Neural cell (in vitro differentiated cells): ENCODE measurements around the gene PDCD5. TPM values are rescaled to one million over a fixed set of nuclear protein-coding genes. Genes with fewer than 3 reads are reported as not detected.
A peak's percentile ranks its signal among the peaks of the same experiment; 100 is the strongest.

Source experiments
- H2AFZ ChIP-seq: fragments of 200-600, 300-800 bp; sonication (generic), shearing (Covaris generic); 2 replicates; pipeline ENCODE4 v1.6.0; 2014; ENCODE audit warnings: low read depth, mild to moderate bottlenecking, antibody characterized with exemption, low read length, moderate library complexity
- H3F3A ChIP-seq: fragments of 200-600 bp; shearing (Covaris generic); 2 replicates; pipeline ENCODE4 v1.6.1; 2016; ENCODE audit warnings: mild to moderate bottlenecking, moderate library complexity, mixed read lengths, antibody characterized with exemption, low read length; ENCODE audit not compliant: insufficient read depth, poor library complexity, severe bottlenecking
- H3K27ac ChIP-seq: fragments of 200-600, 300-800 bp; sonication (generic), shearing (Covaris generic); 2 replicates; pipeline ENCODE4 v1.5.1; 2014; ENCODE audit warnings: mild to moderate bottlenecking, low read length, moderate library complexity
- H3K27me3 ChIP-seq: fragments of 300-800, 200-600 bp; sonication (generic), shearing (Covaris generic); 2 replicates; pipeline ENCODE4 v1.6.0; 2014; ENCODE audit warnings: mild to moderate bottlenecking, low read depth, low read length, moderate library complexity; ENCODE audit not compliant: insufficient read depth
- H3K36me3 ChIP-seq: fragments of 300-800, 200-600 bp; sonication (generic), shearing (Covaris generic); 2 replicates; pipeline ENCODE4 v1.5.1; 2014; ENCODE audit warnings: mild to moderate bottlenecking, antibody characterized with exemption, low read length, moderate library complexity; ENCODE audit not compliant: insufficient read depth
- H3K4me2 ChIP-seq: fragments of 300-800, 200-600 bp; sonication (generic), shearing (Covaris generic); 2 replicates; pipeline ENCODE4 v1.6.0; 2014; ENCODE audit warnings: mild to moderate bottlenecking, low read length
- H3K4me3 ChIP-seq: fragments of 300-800, 200-600 bp; sonication (generic), shearing (Covaris generic); 2 replicates; pipeline ENCODE4 v1.5.1; 2014; ENCODE audit warnings: mild to moderate bottlenecking, low read length, moderate library complexity
- H3K79me2 ChIP-seq: fragments of 200-600 bp; shearing (Covaris generic); replicated peaks from 2 replicates; pipeline ENCODE4 v1.6.0; 2014; ENCODE audit warnings: mild to moderate bottlenecking, low read length, moderate library complexity; ENCODE audit not compliant: insufficient read depth
- H3K9ac ChIP-seq: fragments of 300-800, 200-600 bp; sonication (generic), shearing (Covaris generic); 2 replicates; pipeline ENCODE4 v1.6.1; 2016; ENCODE audit warnings: mild to moderate bottlenecking, low read length, mixed read lengths
- H3K9me2 ChIP-seq: fragments of 200-600 bp; shearing (Covaris generic); 2 replicates; pipeline ENCODE4 v1.6.1; 2016; ENCODE audit warnings: mild to moderate bottlenecking, low read length, mixed read lengths; ENCODE audit not compliant: insufficient read depth
- H3K9me3 ChIP-seq: fragments of 200-600, 300-800 bp; sonication (generic), shearing (Covaris generic); 2 replicates; pipeline ENCODE4 v1.6.1; 2016; ENCODE audit warnings: mild to moderate bottlenecking, mixed run types, low read length, moderate library complexity, mixed read lengths
- H4K20me1 ChIP-seq: fragments of 200-600 bp; shearing (Covaris generic); 2 replicates; pipeline ENCODE4 v1.6.1; 2016; ENCODE audit warnings: mild to moderate bottlenecking, mixed run types; ENCODE audit not compliant: insufficient read depth
- EP300 ChIP-seq: fragments of 450-650 bp; conservative IDR thresholded peaks from 2 replicates; pipeline ENCODE4 v1.6.1; 2014; ENCODE audit warnings: antibody characterized with exemption, mild to moderate bottlenecking, moderate library complexity; ENCODE audit not compliant: poor library complexity, severe bottlenecking
- MXI1 ChIP-seq: fragments of 450-650 bp; conservative IDR thresholded peaks from 2 replicates; pipeline ENCODE4 v1.6.1; 2014; ENCODE audit warnings: antibody characterized with exemption, mild to moderate bottlenecking; ENCODE audit not compliant: poor library complexity, severe bottlenecking
- POLR2AphosphoS5 ChIP-seq: IDR thresholded peaks from 2 replicates; pipeline ENCODE4 v1.6.1; 2012
- RAD21 ChIP-seq: fragments of 450-650 bp; conservative IDR thresholded peaks from 2 replicates; pipeline ENCODE4 v1.6.1; 2014; ENCODE audit warnings: antibody characterized with exemption, mild to moderate bottlenecking, moderate library complexity
- SMC3 ChIP-seq: fragments of 450-650 bp; conservative IDR thresholded peaks from 2 replicates; pipeline ENCODE4 v1.6.1; 2014; ENCODE audit warnings: antibody characterized with exemption, mild to moderate bottlenecking, moderate library complexity; ENCODE audit not compliant: poor library complexity
- TAF1 ChIP-seq: IDR thresholded peaks from 2 replicates; pipeline ENCODE4 v1.6.1; 2012; ENCODE audit warnings: low read depth
- polyA plus RNA-seq: library from polyadenylated mRNA; depleted of rRNA; stranded (reverse); fragments of >200 nt; gene quantifications from 2 replicates; pipeline ENCODE4 v1.2.3, GENCODE V29; 2014
- TF ChIP-seq, protein P1 (sequence below): IDR thresholded peaks from 2 replicates; pipeline ENCODE4 v1.6.1; 2012; ENCODE audit warnings: borderline replicate concordance

The PDCD5 gene
- polyA plus RNA-seq, 1 donor from 2014 or later = 189 TPM

DNA sequence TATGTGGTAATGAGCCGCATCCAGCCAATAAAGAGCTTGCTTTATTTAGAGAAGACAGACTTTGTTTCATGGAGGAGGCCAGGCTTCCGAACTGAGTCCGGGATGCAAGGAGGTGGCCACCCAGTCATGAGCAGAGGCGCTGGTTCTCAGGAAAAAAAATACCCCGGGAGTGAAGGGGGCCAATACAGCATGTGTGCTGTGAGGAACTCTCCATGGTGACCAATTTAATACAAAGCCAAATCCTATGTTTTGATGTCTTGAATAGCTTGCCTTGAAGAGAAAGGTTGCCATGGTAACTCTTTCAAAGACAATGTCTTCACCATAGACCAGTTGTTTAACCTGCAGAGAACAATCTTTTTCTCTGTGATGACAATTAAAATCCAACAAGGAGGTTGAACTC is 43.4 kb upstream of the PDCD5 start:
- TF ChIP-seq, protein P1, sequence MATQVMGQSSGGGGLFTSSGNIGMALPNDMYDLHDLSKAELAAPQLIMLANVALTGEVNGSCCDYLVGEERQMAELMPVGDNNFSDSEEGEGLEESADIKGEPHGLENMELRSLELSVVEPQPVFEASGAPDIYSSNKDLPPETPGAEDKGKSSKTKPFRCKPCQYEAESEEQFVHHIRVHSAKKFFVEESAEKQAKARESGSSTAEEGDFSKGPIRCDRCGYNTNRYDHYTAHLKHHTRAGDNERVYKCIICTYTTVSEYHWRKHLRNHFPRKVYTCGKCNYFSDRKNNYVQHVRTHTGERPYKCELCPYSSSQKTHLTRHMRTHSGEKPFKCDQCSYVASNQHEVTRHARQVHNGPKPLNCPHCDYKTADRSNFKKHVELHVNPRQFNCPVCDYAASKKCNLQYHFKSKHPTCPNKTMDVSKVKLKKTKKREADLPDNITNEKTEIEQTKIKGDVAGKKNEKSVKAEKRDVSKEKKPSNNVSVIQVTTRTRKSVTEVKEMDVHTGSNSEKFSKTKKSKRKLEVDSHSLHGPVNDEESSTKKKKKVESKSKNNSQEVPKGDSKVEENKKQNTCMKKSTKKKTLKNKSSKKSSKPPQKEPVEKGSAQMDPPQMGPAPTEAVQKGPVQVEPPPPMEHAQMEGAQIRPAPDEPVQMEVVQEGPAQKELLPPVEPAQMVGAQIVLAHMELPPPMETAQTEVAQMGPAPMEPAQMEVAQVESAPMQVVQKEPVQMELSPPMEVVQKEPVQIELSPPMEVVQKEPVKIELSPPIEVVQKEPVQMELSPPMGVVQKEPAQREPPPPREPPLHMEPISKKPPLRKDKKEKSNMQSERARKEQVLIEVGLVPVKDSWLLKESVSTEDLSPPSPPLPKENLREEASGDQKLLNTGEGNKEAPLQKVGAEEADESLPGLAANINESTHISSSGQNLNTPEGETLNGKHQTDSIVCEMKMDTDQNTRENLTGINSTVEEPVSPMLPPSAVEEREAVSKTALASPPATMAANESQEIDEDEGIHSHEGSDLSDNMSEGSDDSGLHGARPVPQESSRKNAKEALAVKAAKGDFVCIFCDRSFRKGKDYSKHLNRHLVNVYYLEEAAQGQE = no peak
- peak; percentile 37 for TF ChIP-seq EP300
- no peak for TF ChIP-seq TAF1
- H3K27me3 ChIP-seq = no peaks in the 10 kb centered on the region
- peak overlapping the region; percentile 67 for H3K27ac ChIP-seq

DNA sequence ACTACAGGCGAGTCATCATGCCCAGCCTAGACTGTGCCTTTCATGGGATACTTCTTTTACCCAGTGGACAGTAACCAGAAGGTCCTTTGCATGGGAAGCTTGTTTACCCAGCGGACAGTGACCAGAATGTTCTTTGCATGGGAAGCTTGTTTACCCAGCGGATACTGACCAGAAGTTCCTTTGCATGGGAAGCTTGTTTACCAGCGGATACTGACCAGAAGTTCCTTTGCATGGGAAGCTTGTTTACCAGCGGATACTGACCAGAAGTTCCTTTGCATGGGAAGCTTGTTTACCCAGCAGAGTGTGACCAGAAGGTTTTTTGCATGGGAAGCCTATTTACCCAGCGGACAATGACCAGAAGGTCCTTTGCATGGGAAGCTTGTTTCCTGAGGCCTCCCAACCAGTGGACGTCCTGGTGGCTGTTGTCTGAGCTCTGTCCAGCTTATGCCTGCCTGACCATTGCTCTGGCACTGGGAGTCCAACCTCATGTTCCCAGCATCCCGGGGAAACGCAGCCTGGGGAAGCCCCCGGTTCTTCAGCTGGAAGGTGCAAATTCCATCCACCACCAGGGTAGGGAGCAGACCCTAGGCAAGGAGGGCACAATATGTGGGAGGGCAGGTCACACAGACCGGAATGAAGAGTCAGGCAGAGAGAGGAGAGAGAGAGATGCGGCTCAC is 41.6 kb upstream of the PDCD5 start:
- Histone ChIP-seq H3K27me3 (no peaks in the 10 kb centered on the region), H2AFZ (no peak overlapping the region)

More for the DNA sequence above, 43.4 kb upstream of the PDCD5 start:
- Histone ChIP-seq H3K4me2 (no peak overlapping the region), H3K9me2 (no peaks in the 10 kb centered on the region), H3K9me3 (no peaks in the 10 kb centered on the region), H3K9ac (peak overlapping the region; percentile 6), H3K4me3 (peak overlapping the region; percentile 16), H2AFZ (no peak overlapping the region), H4K20me1 (no peaks in the 10 kb centered on the region), H3K79me2 (no peaks in the 10 kb centered on the region), H3F3A (no peaks in the 10 kb centered on the region), H3K36me3 (no peaks in the 10 kb centered on the region)

More for the DNA sequence above, 41.6 kb upstream of the PDCD5 start:
- no peaks in the 10 kb centered on the region for H3K79me2 ChIP-seq
- H3K4me2 ChIP-seq = no peak overlapping the region
- no peaks in the 10 kb centered on the region for H3K9me3 ChIP-seq
- H3K9me2 ChIP-seq = no peaks in the 10 kb centered on the region
- TF ChIP-seq POLR2AphosphoS5 (no peak), SMC3 (no peak), RAD21 (no peak), EP300 (no peak), MXI1 (no peak)
- TF ChIP-seq, protein P1 = no peak
- no peak overlapping the region for H3K9ac ChIP-seq
- no peak overlapping the region for H3K27ac ChIP-seq
- no peak overlapping the region for H3K4me3 ChIP-seq
- no peaks in the 10 kb centered on the region for H4K20me1 ChIP-seq
- H3F3A ChIP-seq = no peaks in the 10 kb centered on the region
- no peaks in the 10 kb centered on the region for H3K36me3 ChIP-seq
